ENCODE data around the gene BID.

BID gene

DNA sequence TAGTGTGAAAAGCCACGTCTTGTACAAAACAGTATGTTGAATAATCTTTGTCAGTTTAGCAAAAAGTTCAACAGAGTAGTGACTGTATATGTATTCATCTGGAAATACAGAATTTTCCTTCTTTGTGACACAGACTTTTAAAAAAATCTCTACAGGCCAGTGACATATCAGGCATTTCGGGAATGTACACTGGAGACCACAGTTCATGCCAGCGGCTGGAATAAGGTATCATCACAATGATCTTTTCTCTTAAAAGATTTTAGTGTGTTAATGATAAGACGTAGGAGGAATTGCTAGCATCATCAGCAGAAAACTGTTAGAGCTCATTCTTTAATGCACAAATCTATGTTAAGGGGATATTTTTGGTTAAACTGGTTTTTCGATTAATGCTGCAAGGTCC lies 78.3 kb downstream of the BID start:
- H3K9me2 ChIP-seq (ENCODE audit: low read depth, low read length) = no peaks in the 10 kb centered on the region

DNA sequence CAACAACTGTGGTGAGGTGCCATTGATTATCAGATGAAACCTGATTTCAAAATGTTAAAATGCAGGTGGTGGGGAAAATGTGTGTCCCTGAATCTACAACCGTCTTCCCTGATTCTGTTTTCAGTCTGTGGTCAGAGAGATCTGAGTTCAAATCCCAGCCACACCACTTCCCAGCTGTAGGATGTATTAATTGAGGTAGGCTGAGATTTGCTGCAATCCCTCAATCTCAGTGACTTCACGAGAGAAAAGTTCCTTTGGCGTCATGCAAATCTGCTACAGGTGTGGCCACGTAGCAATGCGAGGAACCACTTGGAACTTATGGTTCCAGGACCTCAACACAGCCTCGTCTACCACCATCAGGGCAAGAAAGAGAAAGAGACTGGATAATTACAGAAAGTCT lies 79.5 kb downstream of the BID start:
- Histone ChIP-seq H3K27me3 (ENCODE audit: insufficient read depth, low read length) (no peaks in the 10 kb centered on the region), H3K4me2 (ENCODE audit: low read length) (no peak overlapping the region), H3K36me3 (ENCODE audit: insufficient read depth, low read length) (peaks cover 46% of the 10 kb centered on the region), H3K9me2 (ENCODE audit: low read depth, low read length) (no peaks in the 10 kb centered on the region), H3K4me1 (ENCODE audit: insufficient read depth, low read length, severe bottlenecking) (no peaks in the 10 kb centered on the region), H3K9me3 (ENCODE audit: low read length) (no peaks in the 10 kb centered on the region), H3K9ac (ENCODE audit: low read length) (no peak overlapping the region), H4K20me1 (ENCODE audit: insufficient read depth, low read length) (no peaks in the 10 kb centered on the region), H3F3A (ENCODE audit: insufficient read depth, low read length) (no peaks in the 10 kb centered on the region), H3K79me2 (ENCODE audit: insufficient read depth, low read length) (no peaks in the 10 kb centered on the region), H2AFZ (ENCODE audit: low read length) (no peak overlapping the region), H3K4me3 (ENCODE audit: low read depth, low read length, poor library complexity, severe bottlenecking) (no peak overlapping the region), H3K27ac (ENCODE audit: low read depth, low read length, poor library complexity, severe bottlenecking) (no peak overlapping the region)
- TF ChIP-seq, protein P1, sequence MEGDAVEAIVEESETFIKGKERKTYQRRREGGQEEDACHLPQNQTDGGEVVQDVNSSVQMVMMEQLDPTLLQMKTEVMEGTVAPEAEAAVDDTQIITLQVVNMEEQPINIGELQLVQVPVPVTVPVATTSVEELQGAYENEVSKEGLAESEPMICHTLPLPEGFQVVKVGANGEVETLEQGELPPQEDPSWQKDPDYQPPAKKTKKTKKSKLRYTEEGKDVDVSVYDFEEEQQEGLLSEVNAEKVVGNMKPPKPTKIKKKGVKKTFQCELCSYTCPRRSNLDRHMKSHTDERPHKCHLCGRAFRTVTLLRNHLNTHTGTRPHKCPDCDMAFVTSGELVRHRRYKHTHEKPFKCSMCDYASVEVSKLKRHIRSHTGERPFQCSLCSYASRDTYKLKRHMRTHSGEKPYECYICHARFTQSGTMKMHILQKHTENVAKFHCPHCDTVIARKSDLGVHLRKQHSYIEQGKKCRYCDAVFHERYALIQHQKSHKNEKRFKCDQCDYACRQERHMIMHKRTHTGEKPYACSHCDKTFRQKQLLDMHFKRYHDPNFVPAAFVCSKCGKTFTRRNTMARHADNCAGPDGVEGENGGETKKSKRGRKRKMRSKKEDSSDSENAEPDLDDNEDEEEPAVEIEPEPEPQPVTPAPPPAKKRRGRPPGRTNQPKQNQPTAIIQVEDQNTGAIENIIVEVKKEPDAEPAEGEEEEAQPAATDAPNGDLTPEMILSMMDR (IDR thresholded peaks at IDR 0.05; ENCODE audit: low read length) = no peak
- TF ChIP-seq EZH2 (IDR thresholded peaks at IDR 0.05; ENCODE audit: borderline replicate concordance, low read length) = no peak

More for the DNA sequence above, 78.3 kb downstream of the BID start:
- H3K36me3 ChIP-seq (ENCODE audit: insufficient read depth, low read length) = peaks cover 42% of the 10 kb centered on the region
- H3K9me3 ChIP-seq (ENCODE audit: low read length) = no peaks in the 10 kb centered on the region
- H2AFZ ChIP-seq (ENCODE audit: low read length) = no peak overlapping the region
- H4K20me1 ChIP-seq (ENCODE audit: insufficient read depth, low read length) = no peaks in the 10 kb centered on the region
- H3F3A ChIP-seq (ENCODE audit: insufficient read depth, low read length) = no peaks in the 10 kb centered on the region
- H3K4me2 ChIP-seq (ENCODE audit: low read length) = no peak overlapping the region
- TF ChIP-seq, protein P1 (IDR thresholded peaks at IDR 0.05; ENCODE audit: low read length) = no peak
- no peak for TF ChIP-seq EZH2 (IDR thresholded peaks at IDR 0.05; ENCODE audit: borderline replicate concordance, low read length)
- H3K4me1 ChIP-seq (ENCODE audit: insufficient read depth, low read length, severe bottlenecking) = no peaks in the 10 kb centered on the region
- no peak overlapping the region for H3K4me3 ChIP-seq (ENCODE audit: low read depth, low read length, poor library complexity, severe bottlenecking)
- no peak overlapping the region for H3K27ac ChIP-seq (ENCODE audit: low read depth, low read length, poor library complexity, severe bottlenecking)
- H3K9ac ChIP-seq (ENCODE audit: low read length) = no peak overlapping the region
- H3K27me3 ChIP-seq (ENCODE audit: insufficient read depth, low read length) = no peaks in the 10 kb centered on the region
- H3K79me2 ChIP-seq (ENCODE audit: insufficient read depth, low read length) = no peaks in the 10 kb centered on the region

DNA sequence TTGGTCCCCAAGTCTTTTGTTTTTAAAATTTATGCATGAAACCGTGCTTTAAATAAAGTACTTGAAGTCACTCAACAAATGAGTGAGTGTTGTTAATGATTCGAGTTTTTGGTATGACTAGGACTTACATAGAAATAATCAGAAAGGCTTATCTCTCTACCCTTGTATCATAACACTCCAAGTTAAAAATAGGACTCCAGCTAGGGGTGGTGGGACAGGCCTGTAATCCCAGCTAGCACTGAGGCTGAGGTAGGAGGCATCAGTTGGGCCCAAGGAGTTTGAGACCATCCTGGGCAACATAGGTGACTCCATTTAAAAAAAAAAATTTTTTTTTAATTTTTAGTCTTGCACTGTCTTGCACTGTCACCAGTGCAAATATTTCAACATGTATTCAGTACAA lies 80.1 kb downstream of the BID start:
- Histone ChIP-seq H3K4me3 (ENCODE audit: low read depth, low read length, poor library complexity, severe bottlenecking) (no peak overlapping the region), H3K27ac (ENCODE audit: low read depth, low read length, poor library complexity, severe bottlenecking) (no peak overlapping the region), H4K20me1 (ENCODE audit: insufficient read depth, low read length) (no peaks in the 10 kb centered on the region), H3K9ac (ENCODE audit: low read length) (no peak overlapping the region), H3K36me3 (ENCODE audit: insufficient read depth, low read length) (peaks cover 43% of the 10 kb centered on the region), H3F3A (ENCODE audit: insufficient read depth, low read length) (no peaks in the 10 kb centered on the region), H3K27me3 (ENCODE audit: insufficient read depth, low read length) (no peaks in the 10 kb centered on the region), H3K9me2 (ENCODE audit: low read depth, low read length) (no peaks in the 10 kb centered on the region), H3K4me2 (ENCODE audit: low read length) (no peak overlapping the region), H3K9me3 (ENCODE audit: low read length) (no peaks in the 10 kb centered on the region), H3K79me2 (ENCODE audit: insufficient read depth, low read length) (no peaks in the 10 kb centered on the region), H2AFZ (ENCODE audit: low read length) (no peak overlapping the region), H3K4me1 (ENCODE audit: insufficient read depth, low read length, severe bottlenecking) (no peaks in the 10 kb centered on the region)
- no peak for TF ChIP-seq EZH2 (IDR thresholded peaks at IDR 0.05; ENCODE audit: borderline replicate concordance, low read length)
- TF ChIP-seq, protein P1 (IDR thresholded peaks at IDR 0.05; ENCODE audit: low read length) = no peak
